HCT116 (cell line): ENCODE measurements around the gene PPIP5K2. TPM values are rescaled to one million over a fixed set of nuclear protein-coding genes. Genes with fewer than 3 reads are reported as not detected.

Experiments used
- ATAC-seq: fragments of 200-7000 bp; cut with Tn5 transposase; 2 replicates; pipeline ENCODE4 v1.9.1; 2020; ENCODE audit warnings: mild to moderate bottlenecking, moderate library complexity
- BruUV-seq: library from RNA; stranded (reverse); fragments of 400-500 nt; replicated peaks from 2 replicates; lab custom pipeline; 2021; lab: Mats Ljungman, UMichigan
- CTCF ChIA-PET: fragments of 300-600 bp; sonication (Branson Sonifier 250); formaldehyde crosslinking; loops from one replicate; lab custom pipeline; 2021; ENCODE audit warnings: antibody characterized with exemption; lab: Charles Lee
- POLR2A ChIA-PET: fragments of 300-600, 350-600 bp; sonication (Branson Sonifier 250); formaldehyde crosslinking; loops from one replicate; lab custom pipeline; 2021; ENCODE audit warnings: antibody characterized with exemption; lab: Charles Lee
- RAD21 ChIA-PET, 2 experiments: fragments of 300-600 bp; sonication (Branson Sonifier 250); formaldehyde crosslinking; loops; one replicate each; lab custom pipeline; 2023; ENCODE audit warnings: low total read pairs in 2 of 2; ENCODE audit not compliant: uncharacterized antibody in 2 of 2, unreplicated experiment in 2 of 2, low non-redundant PET in 1 of 2; lab: Charles Lee
- DNase-seq: peaks from one replicate; pipeline ENCODE4 v3.0.0-alpha.2; 2010; ENCODE audit warnings: low read depth, low spot score
- H2AFZ ChIP-seq: fragments of 200-600 bp; shearing (Covaris generic), sonication (generic); 2 replicates; pipeline ENCODE4 v1.6.1; 2017; ENCODE audit warnings: low read depth, mixed run types, mixed read lengths, antibody characterized with exemption, low read length; ENCODE audit not compliant: poor library complexity, severe bottlenecking
- H3K27ac ChIP-seq: 2 replicates; pipeline ENCODE4 v1.5.1; 2012; ENCODE audit warnings: low read depth, low read length
- H3K27me3 ChIP-seq: fragments of 200-600 bp; sonication (generic); 2 replicates; pipeline ENCODE4 v1.6.1; 2016; ENCODE audit warnings: mixed run types, low read length, mixed read lengths; ENCODE audit not compliant: insufficient read depth
- H3K36me3 ChIP-seq, 2 experiments: fragments of 200-500 bp in 1 of 2; fragments of 200-600 bp in 1 of 2; sonication (Bioruptor generic) in 1 of 2; sonication (generic) in 1 of 2; 2 replicates each; pipeline versions ENCODE4 v1.5.1 to v1.6.1; 2014 to 2016; ENCODE audit warnings: low read length in 2 of 2, inconsistent platforms in 1 of 2, mixed read lengths in 1 of 2, mixed run types in 1 of 2; ENCODE audit not compliant: insufficient read depth in 2 of 2, control insufficient read depth in 1 of 2
- H3K4me1 ChIP-seq, 2 experiments: fragments of 200-600 bp in 1 of 2; sonication (generic) in 1 of 2; 2 replicates each; pipeline versions ENCODE4 v1.5.1 to v1.6.1; 2012 to 2017; ENCODE audit warnings: low read length in 2 of 2, inconsistent platforms in 1 of 2, mild to moderate bottlenecking in 1 of 2, mixed read lengths in 1 of 2, mixed run types in 1 of 2, moderate library complexity in 1 of 2; ENCODE audit not compliant: insufficient read depth in 2 of 2, control insufficient read depth in 1 of 2
- H3K4me2 ChIP-seq: fragments of 200-600 bp; sonication (generic); 2 replicates; pipeline ENCODE4 v1.6.1; 2017; ENCODE audit warnings: mixed run types, low read length, mixed read lengths
- H3K4me3 ChIP-seq, 2 experiments: fragments of 200-600 bp in 1 of 2; sonication (generic) in 1 of 2; replicated peaks in 1 of 2; 2 replicates each; pipeline ENCODE4 v1.5.1; 2011 to 2016; ENCODE audit warnings: low read length in 2 of 2, control low read depth in 1 of 2, low read depth in 1 of 2, mild to moderate bottlenecking in 1 of 2, mixed read lengths in 1 of 2, mixed run types in 1 of 2
- H3K79me2 ChIP-seq: fragments of 200-600 bp; sonication (generic); 2 replicates; pipeline ENCODE4 v1.6.1; 2017; ENCODE audit warnings: mild to moderate bottlenecking, mixed run types, low read length, moderate library complexity, mixed read lengths; ENCODE audit not compliant: insufficient read depth
- H3K9ac ChIP-seq: fragments of 200-600 bp; sonication (generic); 2 replicates; pipeline ENCODE4 v1.6.1; 2016; ENCODE audit warnings: low read length, mixed read lengths
- H3K9me2 ChIP-seq: fragments of 200-600 bp; sonication (generic), shearing (Covaris generic); 2 replicates; pipeline ENCODE4 v1.6.1; 2017; ENCODE audit warnings: mixed run types, mild to moderate bottlenecking, moderate library complexity; ENCODE audit not compliant: insufficient read depth
- H3K9me3 ChIP-seq, 2 experiments: fragments of 200-500 bp in 1 of 2; fragments of 200-600 bp in 1 of 2; sonication (Bioruptor generic) in 1 of 2; sonication (generic) in 1 of 2; 2 replicates each; pipeline ENCODE4 v1.6.1; 2014 to 2017; ENCODE audit warnings: low read length in 2 of 2, mixed read lengths in 2 of 2, inconsistent platforms in 1 of 2, low read depth in 1 of 2, mild to moderate bottlenecking in 1 of 2, mixed run types in 1 of 2, moderate library complexity in 1 of 2; ENCODE audit not compliant: control insufficient read depth in 1 of 2, insufficient read depth in 1 of 2
- H4K20me1 ChIP-seq: fragments of 200-600 bp; sonication (generic), shearing (Covaris generic); 2 replicates; pipeline ENCODE4 v1.6.1; 2017; ENCODE audit warnings: mixed run types, mild to moderate bottlenecking, moderate library complexity; ENCODE audit not compliant: insufficient read depth
- CBX3 ChIP-seq: IDR thresholded peaks from 2 replicates; pipeline ENCODE4 v1.6.1; 2012; ENCODE audit warnings: low read depth
- ELF1 ChIP-seq: IDR thresholded peaks from 2 replicates; pipeline ENCODE4 v1.6.1; 2012; ENCODE audit warnings: low read depth, borderline replicate concordance
- EZH2phosphoT487 ChIP-seq: fragments of 200-600 bp; IDR thresholded peaks from 2 replicates; pipeline ENCODE4 v1.6.1; 2018; ENCODE audit warnings: antibody characterized with exemption, borderline replicate concordance
- POLR2A ChIP-seq: IDR thresholded peaks from 2 replicates; pipeline ENCODE4 v1.7.0; 2011; ENCODE audit warnings: borderline replicate concordance; ENCODE audit not compliant: insufficient read depth, insufficient read length; ENCODE audit errors: extremely low read depth
- RAD21 ChIP-seq: IDR thresholded peaks from 2 replicates; pipeline ENCODE4 v1.6.1; 2012; ENCODE audit warnings: low read depth, mild to moderate bottlenecking
- SIN3A ChIP-seq: IDR thresholded peaks from 2 replicates; pipeline ENCODE4 v1.6.1; 2012; ENCODE audit warnings: low read depth
- SP1 ChIP-seq: IDR thresholded peaks from 2 replicates; pipeline ENCODE4 v1.6.1; 2012; ENCODE audit warnings: low read depth
- SRF ChIP-seq: IDR thresholded peaks from 2 replicates; pipeline ENCODE4 v1.6.1; 2012; ENCODE audit warnings: low read depth
- YY1 ChIP-seq: IDR thresholded peaks from 2 replicates; pipeline ENCODE4 v1.6.1; 2011; ENCODE audit warnings: low read length, low read depth, moderate library complexity, mild to moderate bottlenecking; ENCODE audit not compliant: insufficient replicate concordance; ENCODE audit errors: extremely low read depth
- ZNF274 ChIP-seq: fragments of 200-500 bp; sonication (Bioruptor generic); IDR thresholded peaks from 2 replicates; pipeline ENCODE4 v1.6.1; 2014; ENCODE audit warnings: mild to moderate bottlenecking, low read depth, low read length, inconsistent platforms
- intact Hi-C: fragments of 100-400 bp; cut with micrococcal nuclease; formaldehyde crosslinking; loops from 2 replicates; pipeline ENCODE4 v1.10.0; 2022
- total RNA-seq: library from RNA; stranded (reverse); gene quantifications from one replicate; pipeline ENCODE4 v1.2.1, GENCODE V29; 2021; ENCODE audit not compliant: unreplicated experiment
- TF ChIP-seq, protein P1 (sequence below), 3 experiments: fragments of 200-600 bp in 1 of 3; sonication (generic) in 1 of 3; IDR thresholded peaks in 2 of 3; conservative IDR thresholded peaks in 1 of 3; 2 replicates each; pipeline ENCODE4 v1.5.1; 2012 to 2017; ENCODE audit warnings: low read depth in 2 of 3, low read length in 2 of 3, antibody characterized with exemption in 1 of 3, borderline replicate concordance in 1 of 3, control low read depth in 1 of 3, mild to moderate bottlenecking in 1 of 3, mixed read lengths in 1 of 3, mixed run types in 1 of 3, moderate library complexity in 1 of 3; ENCODE audit not compliant: insufficient read depth in 1 of 3

The PPIP5K2 gene
- total RNA-seq, 1 experiment from 2014 or later = 45.8 TPM

DNA sequence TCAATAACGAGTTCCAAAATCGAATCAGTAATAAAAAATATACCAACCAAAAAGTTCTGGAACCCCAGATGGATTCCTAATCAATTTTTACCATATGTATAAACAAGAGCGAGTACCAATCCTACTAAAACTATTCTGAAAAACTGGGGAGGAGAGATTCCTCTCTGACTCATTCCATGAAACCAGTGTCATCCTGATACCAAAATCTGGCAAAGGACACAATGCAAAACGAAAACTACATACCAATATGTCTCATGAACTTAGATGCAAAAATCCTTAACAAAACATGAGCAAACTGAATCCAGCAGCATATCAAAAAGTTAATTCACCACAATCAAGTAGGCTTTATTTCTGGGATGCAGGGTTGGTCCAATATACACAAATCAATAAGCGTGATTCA lies 108.0 kb downstream of the PPIP5K2 start:
- intact Hi-C loops = no loop called here
- BruUV-seq = no TSS peak
- ChIA-PET POLR2A (no interaction called here), CTCF (no interaction called here), RAD21 (no interaction called here)
- Histone ChIP-seq H3K4me1 (peaks cover 0 to 7% of the 10 kb centered on the region in 2 experiments; a peak in 1 of 4 replicates), H4K20me1 (no peaks in the 10 kb centered on the region), H3K9me3 (no peaks in the 10 kb centered on the region), H3K27me3 (no peaks in the 10 kb centered on the region), H3K79me2 (no peaks in the 10 kb centered on the region), H3K4me3 (no peak overlapping the region), H3K9me2 (no peaks in the 10 kb centered on the region), H3K36me3 (no peaks in the 10 kb centered on the region), H2AFZ (no peak overlapping the region), H3K27ac (no peak overlapping the region), H3K4me2 (no peak overlapping the region), H3K9ac (no peak overlapping the region)
- DNase-seq (no peak), ATAC-seq (no peak)
- TF ChIP-seq RAD21 (no peak), SP1 (no peak), SRF (no peak), ELF1 (no peak), POLR2A (no peak), YY1 (no peak), CBX3 (no peak), ZNF274 (no peak), EZH2phosphoT487 (no peak), SIN3A (no peak)
- TF ChIP-seq, protein P1, sequence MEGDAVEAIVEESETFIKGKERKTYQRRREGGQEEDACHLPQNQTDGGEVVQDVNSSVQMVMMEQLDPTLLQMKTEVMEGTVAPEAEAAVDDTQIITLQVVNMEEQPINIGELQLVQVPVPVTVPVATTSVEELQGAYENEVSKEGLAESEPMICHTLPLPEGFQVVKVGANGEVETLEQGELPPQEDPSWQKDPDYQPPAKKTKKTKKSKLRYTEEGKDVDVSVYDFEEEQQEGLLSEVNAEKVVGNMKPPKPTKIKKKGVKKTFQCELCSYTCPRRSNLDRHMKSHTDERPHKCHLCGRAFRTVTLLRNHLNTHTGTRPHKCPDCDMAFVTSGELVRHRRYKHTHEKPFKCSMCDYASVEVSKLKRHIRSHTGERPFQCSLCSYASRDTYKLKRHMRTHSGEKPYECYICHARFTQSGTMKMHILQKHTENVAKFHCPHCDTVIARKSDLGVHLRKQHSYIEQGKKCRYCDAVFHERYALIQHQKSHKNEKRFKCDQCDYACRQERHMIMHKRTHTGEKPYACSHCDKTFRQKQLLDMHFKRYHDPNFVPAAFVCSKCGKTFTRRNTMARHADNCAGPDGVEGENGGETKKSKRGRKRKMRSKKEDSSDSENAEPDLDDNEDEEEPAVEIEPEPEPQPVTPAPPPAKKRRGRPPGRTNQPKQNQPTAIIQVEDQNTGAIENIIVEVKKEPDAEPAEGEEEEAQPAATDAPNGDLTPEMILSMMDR (IDR thresholded peaks at IDR 0.05 in 2 of 3, conservative IDR thresholded peaks at IDR 0.05 in 1 of 3; ENCODE audit: borderline replicate concordance in 1 of 3, insufficient read depth in 1 of 3, low read depth in 2 of 3, low read length in 2 of 3) = no peak
